OCI-LY3 (cell line): ENCODE measurements around the gene PAM16.

ENCODE experiments used
- H2AFZ ChIP-seq: fragments of 200-600, 300-600 bp; shearing (Covaris generic); 2 replicates; pipeline ENCODE4 v1.6.0; 2014; ENCODE audit warnings: antibody characterized with exemption, low read depth, low read length
- H3K27ac ChIP-seq: fragments of 200-600, 300-600 bp; sonication (generic); 2 replicates; pipeline ENCODE4 v1.5.1; 2014; ENCODE audit warnings: mild to moderate bottlenecking, low read length, moderate library complexity, mixed read lengths
- H3K27me3 ChIP-seq: fragments of 200-600, 300-600 bp; sonication (generic); 2 replicates; pipeline ENCODE4 v1.6.1; 2014; ENCODE audit warnings: low read depth, low read length, mixed read lengths
- H3K36me3 ChIP-seq: fragments of 200-600, 300-600 bp; sonication (generic); replicated peaks from 2 replicates; pipeline ENCODE3; 2014; ENCODE audit warnings: low read depth, low read length, mixed read lengths
- H3K4me1 ChIP-seq: fragments of 300-600, 200-600 bp; sonication (generic); 2 replicates; pipeline ENCODE4 v1.6.1; 2014; ENCODE audit warnings: low read length, mixed read lengths
- H3K4me2 ChIP-seq: fragments of 200-600, 300-600 bp; sonication (generic); 2 replicates; pipeline ENCODE4 v1.6.1; 2014; ENCODE audit warnings: low read length, mixed read lengths
- H3K4me3 ChIP-seq: fragments of 300-600, 200-600 bp; sonication (generic); 2 replicates; pipeline ENCODE4 v1.5.1; 2014; ENCODE audit warnings: antibody characterized with exemption, mild to moderate bottlenecking, low read length, moderate library complexity
- H3K79me2 ChIP-seq: fragments of 300-600, 200-600 bp; shearing (Covaris generic); 2 replicates; pipeline ENCODE4 v1.6.1; 2014; ENCODE audit warnings: mild to moderate bottlenecking, low read length, mixed read lengths
- H3K9ac ChIP-seq: fragments of 300-600, 200-600 bp; shearing (Covaris generic); 2 replicates; pipeline ENCODE4 v1.6.0; 2014; ENCODE audit warnings: mild to moderate bottlenecking, low read length, moderate library complexity
- H3K9me3 ChIP-seq: fragments of 200-600, 300-600 bp; shearing (Covaris generic); 2 replicates; pipeline ENCODE4 v1.6.1; 2014; ENCODE audit warnings: low read length, mixed read lengths; ENCODE audit not compliant: insufficient read depth
- H4K20me1 ChIP-seq: fragments of 200-600, 300-600 bp; sonication (generic); 2 replicates; pipeline ENCODE4 v1.6.1; 2016; ENCODE audit warnings: low read length, mixed read lengths; ENCODE audit not compliant: insufficient read depth
- CTCF ChIP-seq: fragments of 200-600, 300-600 bp; sonication (generic); IDR thresholded peaks from 2 replicates; pipeline ENCODE4 v1.5.1; 2014; ENCODE audit warnings: antibody characterized with exemption, low read length, low read depth
- EZH2phosphoT487 ChIP-seq: fragments of 200-600 bp; shearing (Covaris generic); IDR thresholded peaks from 2 replicates; pipeline ENCODE4 v1.6.1; 2018; ENCODE audit warnings: antibody characterized with exemption, mixed run types, low read depth

Gene PAM16

GRCh38 chr16:4293822-4294457, 57.2 kb downstream of the PAM16 start:
- H3K4me2 ChIP-seq = no peak overlapping the region
- H3K4me1 ChIP-seq = no peaks in the 10 kb centered on the region
- H3K79me2 ChIP-seq = no peaks in the 10 kb centered on the region
- H3K4me3 ChIP-seq = no peak overlapping the region
- no peak overlapping the region for H3K9ac ChIP-seq
- H3K36me3 ChIP-seq = no peaks in the 10 kb centered on the region
- TF ChIP-seq CTCF (no peak), EZH2phosphoT487 (no peak)
- no peaks in the 10 kb centered on the region for H4K20me1 ChIP-seq
- no peak overlapping the region for H2AFZ ChIP-seq
- no peaks in the 10 kb centered on the region for H3K9me3 ChIP-seq
- H3K27me3 ChIP-seq = no peaks in the 10 kb centered on the region
- H3K27ac ChIP-seq = no peak overlapping the region

- no peak overlapping the region for H3K9ac ChIP-seq
- H2AFZ ChIP-seq = no peak overlapping the region
- no peaks in the 10 kb centered on the region for H3K27me3 ChIP-seq
- H3K36me3 ChIP-seq = no peaks in the 10 kb centered on the region
- H3K79me2 ChIP-seq = no peaks in the 10 kb centered on the region
- no peaks in the 10 kb centered on the region for H3K4me1 ChIP-seq
- H3K27ac ChIP-seq = no peak overlapping the region
- no peak for TF ChIP-seq CTCF
- TF ChIP-seq EZH2phosphoT487 = no peak
- no peaks in the 10 kb centered on the region for H4K20me1 ChIP-seq
- no peak overlapping the region for H3K4me2 ChIP-seq
- H3K4me3 ChIP-seq = no peak overlapping the region
- no peaks in the 10 kb centered on the region for H3K9me3 ChIP-seq
Observed at GRCh38 chr16:4293181-4293716, 57.9 kb downstream of the PAM16 start.

GRCh38 chr16:4291699-4292098, 59.4 kb downstream of the PAM16 start:
- no peaks in the 10 kb centered on the region for H3K79me2 ChIP-seq
- H3K27me3 ChIP-seq = no peaks in the 10 kb centered on the region
- no peaks in the 10 kb centered on the region for H4K20me1 ChIP-seq
- TF ChIP-seq EZH2phosphoT487 (no peak), CTCF (no peak)
- H3K4me3 ChIP-seq = no peak overlapping the region
- H3K4me2 ChIP-seq = no peak overlapping the region
- H3K9ac ChIP-seq = no peak overlapping the region
- no peak overlapping the region for H3K27ac ChIP-seq
- H3K9me3 ChIP-seq = no peaks in the 10 kb centered on the region
- H2AFZ ChIP-seq = no peak overlapping the region
- H3K4me1 ChIP-seq = peaks cover 4% of the 10 kb centered on the region
- no peaks in the 10 kb centered on the region for H3K36me3 ChIP-seq
